ENCODE measurements around the gene SPATA13.
A peak's percentile ranks its signal among the peaks of the same experiment; 100 is the strongest.

Gene SPATA13

GRCh38 chr13:24252136-24252535 lies 91.6 kb downstream of the SPATA13 start:
- no peak for DNase-seq (ENCODE audit: low read depth)

GRCh38 chr13:24253520-24254145 lies 93.1 kb downstream of the SPATA13 start:
- no peak for DNase-seq (ENCODE audit: low read depth)

- DNase-seq (ENCODE audit: low read depth), result peak; percentile 49
Measured at GRCh38 chr13:24254146-24254841, 93.8 kb downstream of the SPATA13 start.

GRCh38 chr13:24257497-24257896 lies 97.0 kb downstream of the SPATA13 start:
- DNase-seq (ENCODE audit: low read depth), result no peak

GRCh38 chr13:24261566-24261965 lies 101.0 kb downstream of the SPATA13 start:
- no peak for DNase-seq (ENCODE audit: low read depth)

- DNase-seq (ENCODE audit: low read depth), result no peak
Measured at GRCh38 chr13:24263632-24264031, 103.1 kb downstream of the SPATA13 start.

- DNase-seq (ENCODE audit: low read depth), result peak; percentile 67
Measured at GRCh38 chr13:24264976-24265375, 104.5 kb downstream of the SPATA13 start.

- no peak for DNase-seq (ENCODE audit: low read depth)
Measured at GRCh38 chr13:24265453-24265852, 104.9 kb downstream of the SPATA13 start.

- DNase-seq (ENCODE audit: low read depth), result no peak
Measured at GRCh38 chr13:24267274-24267673, 106.8 kb downstream of the SPATA13 start.

- no peak for DNase-seq (ENCODE audit: low read depth)
Measured at GRCh38 chr13:24267801-24268200, 107.3 kb downstream of the SPATA13 start.

GRCh38 chr13:24269821-24270220 lies 109.3 kb downstream of the SPATA13 start:
- no peak for DNase-seq (ENCODE audit: low read depth)

- peak; percentile 42 for DNase-seq (ENCODE audit: low read depth)
Measured at GRCh38 chr13:24270639-24271141, 110.2 kb downstream of the SPATA13 start.

- DNase-seq (ENCODE audit: low read depth), result no peak
Measured at GRCh38 chr13:24271231-24271600, 110.7 kb downstream of the SPATA13 start.

GRCh38 chr13:24271601-24272451 lies 111.3 kb downstream of the SPATA13 start:
- DNase-seq (ENCODE audit: low read depth), result peak; percentile 43

GRCh38 chr13:24272452-24273161 lies 112.1 kb downstream of the SPATA13 start:
- no peak for DNase-seq (ENCODE audit: low read depth)

GRCh38 chr13:24273926-24274325 lies 113.4 kb downstream of the SPATA13 start:
- DNase-seq (ENCODE audit: low read depth), result no peak

GRCh38 chr13:24274452-24275021 lies 114.0 kb downstream of the SPATA13 start:
- peak; percentile 50 for DNase-seq (ENCODE audit: low read depth)

- DNase-seq (ENCODE audit: low read depth), result no peak
Measured at GRCh38 chr13:24275041-24275440, 114.5 kb downstream of the SPATA13 start.

- DNase-seq (ENCODE audit: low read depth), result no peak
Measured at GRCh38 chr13:24276306-24276705, 115.8 kb downstream of the SPATA13 start.

- DNase-seq (ENCODE audit: low read depth), result no peak
Measured at GRCh38 chr13:24276861-24277260, 116.3 kb downstream of the SPATA13 start.

GRCh38 chr13:24277761-24278160 lies 117.2 kb downstream of the SPATA13 start:
- DNase-seq (ENCODE audit: low read depth), result no peak
